ENCODE data around the gene TLR4. TPM values are rescaled to one million over a fixed set of nuclear protein-coding genes. Genes with fewer than 3 reads are reported as not detected.
A peak's percentile ranks its signal among the peaks of the same experiment; 100 is the strongest.

Gene TLR4
- total RNA-seq, 6 experiments from 2014 or later, result 5.3 to 14.1 (median 10.6) TPM

GRCh38 chr9:117719161-117719920, 15.1 kb downstream of the TLR4 start:
- Histone ChIP-seq H3K9me3 (no peaks in the 10 kb centered on the region), H3K27me3 (no peaks in the 10 kb centered on the region), H3K27ac (peak overlapping the region in 1 of 3 donors; percentile 54), H3K36me3 (no peaks in the 10 kb centered on the region), H3K4me3 (no peak overlapping the region), H3K4me1 (peaks cover 0 to 19% (median 10%) of the 10 kb centered on the region in 4 donors)
- TF ChIP-seq CTCF (IDR thresholded peaks at IDR 0.05) (no peak), POLR2A (IDR thresholded peaks at IDR 0.05) (no peak)
- DNase-seq, result no peak
- intact Hi-C loops (cut with DNase I), result no loop called here
- ATAC-seq, result no peak
- 43% methylated on average over 5 of the region's 7 CpGs for WGBS (ENCODE audit: insufficient coverage, low coverage, low lambda C conversion rate, missing lambda C conversion rate)

- TF ChIP-seq POLR2A (IDR thresholded peaks at IDR 0.05) (no peak), CTCF (IDR thresholded peaks at IDR 0.05) (no peak)
- Histone ChIP-seq H3K4me1 (peaks cover 0 to 22% (median 11%) of the 10 kb centered on the region in 4 donors), H3K36me3 (no peaks in the 10 kb centered on the region), H3K4me3 (no peak overlapping the region), H3K27me3 (no peaks in the 10 kb centered on the region), H3K27ac (peak overlapping the region; percentile 26 to 63 (median 54)), H3K9me3 (no peaks in the 10 kb centered on the region)
- ATAC-seq (no peak), DNase-seq (no peak)
- intact Hi-C loops (cut with DNase I), result no loop called here
- 46% methylated on average over 2 of the region's 2 CpGs for WGBS (ENCODE audit: insufficient coverage, low coverage, low lambda C conversion rate, missing lambda C conversion rate)
Observed at GRCh38 chr9:117720066-117720465, 15.9 kb downstream of the TLR4 start.

GRCh38 chr9:117720555-117720954, 16.4 kb downstream of the TLR4 start:
- DNase-seq (peak; percentile 41 to 75 (median 66)), ATAC-seq (peak; percentile 78 to 85 (median 84))
- intact Hi-C loops (cut with DNase I), result no loop called here
- peak overlapping the region; percentile 26 to 63 (median 54) for H3K27ac ChIP-seq
- no peaks in the 10 kb centered on the region for H3K9me3 ChIP-seq
- no peaks in the 10 kb centered on the region for H3K36me3 ChIP-seq
- H3K27me3 ChIP-seq, result no peaks in the 10 kb centered on the region
- peaks cover 0 to 25% (median 12%) of the 10 kb centered on the region in 4 donors for H3K4me1 ChIP-seq
- H3K4me3 ChIP-seq, result no peak overlapping the region
- 10% methylated on average over 5 of the region's 5 CpGs for WGBS (ENCODE audit: insufficient coverage, low coverage, low lambda C conversion rate, missing lambda C conversion rate)
- no peak for TF ChIP-seq POLR2A (IDR thresholded peaks at IDR 0.05)
- TF ChIP-seq CTCF (IDR thresholded peaks at IDR 0.05), result no peak

GRCh38 chr9:117720987-117721386, 16.8 kb downstream of the TLR4 start:
- WGBS (ENCODE audit: insufficient coverage, low coverage, low lambda C conversion rate, missing lambda C conversion rate), result 44% methylated on average over 2 of the region's 2 CpGs
- no peak overlapping the region for H3K4me3 ChIP-seq
- peaks cover 0 to 25% (median 12%) of the 10 kb centered on the region in 4 donors for H3K4me1 ChIP-seq
- H3K27me3 ChIP-seq, result no peaks in the 10 kb centered on the region
- H3K9me3 ChIP-seq, result no peaks in the 10 kb centered on the region
- H3K36me3 ChIP-seq, result no peaks in the 10 kb centered on the region
- ATAC-seq (peak; percentile 69 to 78 (median 72)), DNase-seq (no peak)
- H3K27ac ChIP-seq, result peak overlapping the region; percentile 26 to 63 (median 54)
- no peak for TF ChIP-seq POLR2A (IDR thresholded peaks at IDR 0.05)
- TF ChIP-seq CTCF (IDR thresholded peaks at IDR 0.05), result no peak
- intact Hi-C loops (cut with DNase I), result no loop called here
